GM19467 (cell line): ENCODE measurements around the gene RNF220.
"Not testable (repeated sequence)": the region's sequence is repeated elsewhere in the genome, so short reads cannot be mapped to it uniquely, and the experiment has no call there.

Experiments
- ATAC-seq: cut with Tn5 transposase; IDR thresholded peaks from one replicate; pipeline ENCODE4 v1.9.1; 2021; ENCODE audit warnings: mild to moderate bottlenecking, moderate library complexity; ENCODE audit not compliant: unreplicated experiment

Gene RNF220

DNA sequence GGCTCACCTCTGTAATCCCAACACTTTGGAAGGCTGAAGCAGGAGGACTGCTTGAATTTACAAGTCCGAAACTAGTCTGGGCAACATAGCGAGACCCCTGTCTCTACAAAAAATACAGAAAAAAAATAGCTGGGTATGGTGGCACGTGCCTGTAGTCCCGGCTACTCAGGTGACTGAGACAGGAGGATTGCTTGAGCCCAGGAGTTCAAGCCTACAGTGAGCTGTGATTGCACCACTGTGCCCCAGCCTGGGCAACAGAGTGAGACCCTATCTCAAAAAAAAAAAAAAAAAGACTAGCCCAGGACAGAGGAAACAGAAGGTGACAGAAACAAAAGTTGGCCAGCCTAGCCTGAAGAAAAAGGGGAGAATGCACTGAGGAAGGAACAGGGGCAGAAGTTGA lies 290.6 kb downstream of the RNF220 start:
- no peak for ATAC-seq

DNA sequence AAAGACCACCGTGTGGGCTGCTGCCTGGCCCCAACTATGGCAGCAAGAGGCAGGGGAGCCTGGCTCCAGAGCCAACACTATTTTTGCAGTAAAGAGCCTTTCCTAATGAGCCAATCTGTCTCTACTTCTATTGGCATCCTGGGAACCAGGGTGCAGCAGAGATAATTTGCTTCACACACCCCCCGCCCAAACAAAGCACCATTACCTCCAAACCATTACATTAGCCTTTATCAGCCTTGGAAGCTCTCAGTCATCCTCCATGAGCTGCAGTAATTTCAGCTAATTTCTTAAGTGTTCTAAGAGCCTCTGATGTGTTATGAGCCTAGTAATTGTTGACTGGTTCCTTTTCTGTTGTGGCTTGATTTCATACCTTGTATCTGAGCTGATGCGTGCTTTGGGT lies 291.0 kb downstream of the RNF220 start:
- no peak for ATAC-seq

DNA sequence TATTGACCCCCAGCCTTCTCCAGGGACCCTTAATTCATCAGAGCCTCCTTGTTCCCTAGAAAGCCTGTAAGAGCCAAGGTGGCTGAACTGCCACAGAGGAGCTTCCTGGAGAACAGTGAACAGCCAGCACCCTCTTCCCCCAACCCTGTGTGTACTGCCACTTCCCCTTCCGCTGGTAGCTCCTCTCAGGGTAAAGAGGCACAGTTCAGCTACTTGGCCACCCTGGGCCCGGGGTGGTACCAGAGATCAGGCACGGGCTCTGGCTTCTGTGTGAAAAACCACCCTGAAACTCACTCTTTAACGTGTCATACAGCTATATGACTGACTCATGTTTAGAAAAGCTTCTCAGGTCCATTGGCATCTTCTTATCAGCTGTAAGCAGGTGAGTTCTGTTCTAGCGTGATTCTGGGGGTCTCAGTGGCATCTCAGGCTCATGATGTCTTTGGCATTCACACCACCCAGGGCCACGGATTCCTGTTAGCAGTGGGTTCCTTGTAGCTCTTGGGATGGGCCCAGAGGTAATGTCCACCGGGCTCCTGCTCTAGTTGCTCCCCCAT lies 291.8 kb downstream of the RNF220 start:
- ATAC-seq: no peak

DNA sequence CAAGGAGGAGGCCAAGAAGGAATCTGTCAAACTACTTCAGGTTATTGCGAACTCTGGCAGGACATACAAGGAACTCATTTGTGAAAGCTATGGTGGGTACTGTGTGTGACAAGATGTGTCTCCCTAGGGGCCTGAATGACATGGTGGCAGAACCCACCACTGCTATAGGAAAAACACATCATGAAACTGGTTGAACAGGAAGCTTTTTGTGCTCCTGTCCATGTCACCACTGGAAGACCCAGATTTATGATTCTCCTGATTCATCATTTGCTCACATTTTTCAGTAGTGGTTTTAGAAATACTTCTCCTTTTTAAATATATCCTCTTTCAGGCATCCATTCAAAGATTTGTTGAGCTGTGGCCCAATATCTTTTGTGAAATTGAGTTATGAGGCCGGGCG lies 293.1 kb downstream of the RNF220 start:
- ATAC-seq: no peak

DNA sequence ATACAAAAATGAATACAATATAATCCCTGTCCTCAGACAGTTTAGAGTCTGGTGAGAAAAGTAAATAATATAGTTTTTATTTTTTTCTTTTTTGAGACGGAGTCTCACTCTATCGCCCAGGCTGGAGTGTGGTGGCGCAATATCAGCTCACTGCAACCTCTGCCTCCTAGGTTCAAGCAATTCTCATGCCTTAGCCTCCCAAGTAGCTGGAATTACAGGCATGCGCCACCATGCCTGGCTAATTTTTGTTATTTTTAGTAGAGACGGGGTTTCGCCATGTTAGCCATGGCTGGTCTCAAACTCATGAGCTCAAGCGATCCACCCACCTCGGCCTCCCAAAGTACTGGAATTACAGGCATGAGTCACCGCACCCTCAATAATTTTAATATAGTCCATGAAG lies 294.3 kb downstream of the RNF220 start:
- not testable (repeated sequence) for ATAC-seq

DNA sequence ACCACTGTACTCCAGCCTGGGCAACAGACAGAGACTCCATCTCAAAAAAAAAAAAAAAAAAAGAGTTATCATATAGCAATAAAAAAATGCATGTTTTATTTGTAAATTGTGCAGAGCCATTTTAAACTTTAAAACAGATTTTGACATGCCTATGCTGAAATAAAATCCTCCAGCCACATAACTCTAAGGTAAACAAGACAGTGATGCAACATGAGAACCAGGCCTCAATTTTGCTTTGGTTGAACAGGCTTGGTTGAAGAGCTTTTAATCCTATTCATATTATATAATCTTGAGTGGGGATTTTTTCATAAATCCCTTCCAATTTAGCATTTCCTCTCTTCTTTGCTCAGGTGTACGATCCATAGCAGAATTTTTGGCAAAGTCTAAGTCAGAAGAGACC lies 295.5 kb downstream of the RNF220 start:
- no peak for ATAC-seq

DNA sequence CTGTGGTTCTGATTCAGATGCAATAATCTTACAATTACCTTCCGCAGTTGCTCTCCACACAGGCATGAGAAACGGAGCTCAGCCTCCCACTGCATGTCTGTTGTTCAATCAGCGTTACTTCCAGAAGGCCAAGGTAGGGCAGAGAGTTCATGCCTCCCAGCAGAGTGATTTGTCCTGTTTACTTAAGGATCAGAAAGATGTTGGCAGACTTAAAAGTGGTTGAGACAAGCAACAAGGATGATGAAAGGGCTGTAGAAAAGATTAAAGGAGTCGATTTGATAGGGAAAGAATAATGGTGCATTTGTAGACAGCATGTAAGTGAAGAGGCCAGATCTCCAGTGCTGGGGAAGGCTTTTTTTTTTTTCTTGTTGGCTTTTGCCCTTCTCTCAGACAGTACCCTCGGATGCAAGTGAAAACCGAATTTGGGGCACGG lies 296.1 kb downstream of the RNF220 start:
- no peak for ATAC-seq
